Measurements from ENCODE around the gene ABR. TPM values are rescaled to one million over a fixed set of nuclear protein-coding genes. Genes with fewer than 3 reads are reported as not detected.

Gene ABR
- total and polyA plus RNA-seq, 2 of the 13 experiments (the other 11 are each of a cell fraction or from before 2014, with no cell fraction given), result 12.4 to 40.4 TPM

DNA sequence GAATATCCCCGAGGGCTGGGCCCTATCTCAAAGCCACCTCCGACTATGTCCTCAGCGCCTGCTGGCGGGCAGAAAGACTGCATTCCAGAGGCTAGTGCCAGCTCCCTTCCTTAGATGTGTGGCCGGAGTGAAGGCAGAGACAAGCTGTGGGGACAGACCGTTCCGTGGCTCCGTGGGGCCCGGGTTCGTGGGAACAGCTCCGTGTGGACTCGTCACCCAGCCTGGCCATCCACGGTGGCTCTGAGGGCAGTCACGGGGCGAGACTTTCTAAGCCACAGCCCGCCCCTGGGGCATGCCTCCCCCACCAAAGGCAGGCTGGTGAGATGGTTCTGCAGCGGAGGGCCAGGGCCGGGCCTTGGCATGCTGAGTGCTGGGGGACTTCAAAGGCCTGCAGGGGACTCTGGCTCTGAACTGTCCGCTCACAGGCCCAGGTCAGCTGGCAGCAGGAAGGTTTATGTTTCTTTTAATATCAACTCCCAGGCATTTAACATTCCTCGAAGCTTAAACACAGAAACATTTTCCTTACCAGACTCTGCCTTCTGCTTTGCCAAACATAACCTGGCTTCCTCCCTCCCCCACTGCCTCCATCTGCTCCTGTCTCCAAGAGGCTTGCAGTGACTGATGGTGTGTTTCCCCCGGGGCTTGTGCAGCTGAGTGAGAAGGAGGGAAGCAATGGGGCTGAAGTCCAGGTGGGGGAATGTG lies 132.5 kb downstream of the ABR start (continued):
- TF ChIP-seq, protein P1, sequence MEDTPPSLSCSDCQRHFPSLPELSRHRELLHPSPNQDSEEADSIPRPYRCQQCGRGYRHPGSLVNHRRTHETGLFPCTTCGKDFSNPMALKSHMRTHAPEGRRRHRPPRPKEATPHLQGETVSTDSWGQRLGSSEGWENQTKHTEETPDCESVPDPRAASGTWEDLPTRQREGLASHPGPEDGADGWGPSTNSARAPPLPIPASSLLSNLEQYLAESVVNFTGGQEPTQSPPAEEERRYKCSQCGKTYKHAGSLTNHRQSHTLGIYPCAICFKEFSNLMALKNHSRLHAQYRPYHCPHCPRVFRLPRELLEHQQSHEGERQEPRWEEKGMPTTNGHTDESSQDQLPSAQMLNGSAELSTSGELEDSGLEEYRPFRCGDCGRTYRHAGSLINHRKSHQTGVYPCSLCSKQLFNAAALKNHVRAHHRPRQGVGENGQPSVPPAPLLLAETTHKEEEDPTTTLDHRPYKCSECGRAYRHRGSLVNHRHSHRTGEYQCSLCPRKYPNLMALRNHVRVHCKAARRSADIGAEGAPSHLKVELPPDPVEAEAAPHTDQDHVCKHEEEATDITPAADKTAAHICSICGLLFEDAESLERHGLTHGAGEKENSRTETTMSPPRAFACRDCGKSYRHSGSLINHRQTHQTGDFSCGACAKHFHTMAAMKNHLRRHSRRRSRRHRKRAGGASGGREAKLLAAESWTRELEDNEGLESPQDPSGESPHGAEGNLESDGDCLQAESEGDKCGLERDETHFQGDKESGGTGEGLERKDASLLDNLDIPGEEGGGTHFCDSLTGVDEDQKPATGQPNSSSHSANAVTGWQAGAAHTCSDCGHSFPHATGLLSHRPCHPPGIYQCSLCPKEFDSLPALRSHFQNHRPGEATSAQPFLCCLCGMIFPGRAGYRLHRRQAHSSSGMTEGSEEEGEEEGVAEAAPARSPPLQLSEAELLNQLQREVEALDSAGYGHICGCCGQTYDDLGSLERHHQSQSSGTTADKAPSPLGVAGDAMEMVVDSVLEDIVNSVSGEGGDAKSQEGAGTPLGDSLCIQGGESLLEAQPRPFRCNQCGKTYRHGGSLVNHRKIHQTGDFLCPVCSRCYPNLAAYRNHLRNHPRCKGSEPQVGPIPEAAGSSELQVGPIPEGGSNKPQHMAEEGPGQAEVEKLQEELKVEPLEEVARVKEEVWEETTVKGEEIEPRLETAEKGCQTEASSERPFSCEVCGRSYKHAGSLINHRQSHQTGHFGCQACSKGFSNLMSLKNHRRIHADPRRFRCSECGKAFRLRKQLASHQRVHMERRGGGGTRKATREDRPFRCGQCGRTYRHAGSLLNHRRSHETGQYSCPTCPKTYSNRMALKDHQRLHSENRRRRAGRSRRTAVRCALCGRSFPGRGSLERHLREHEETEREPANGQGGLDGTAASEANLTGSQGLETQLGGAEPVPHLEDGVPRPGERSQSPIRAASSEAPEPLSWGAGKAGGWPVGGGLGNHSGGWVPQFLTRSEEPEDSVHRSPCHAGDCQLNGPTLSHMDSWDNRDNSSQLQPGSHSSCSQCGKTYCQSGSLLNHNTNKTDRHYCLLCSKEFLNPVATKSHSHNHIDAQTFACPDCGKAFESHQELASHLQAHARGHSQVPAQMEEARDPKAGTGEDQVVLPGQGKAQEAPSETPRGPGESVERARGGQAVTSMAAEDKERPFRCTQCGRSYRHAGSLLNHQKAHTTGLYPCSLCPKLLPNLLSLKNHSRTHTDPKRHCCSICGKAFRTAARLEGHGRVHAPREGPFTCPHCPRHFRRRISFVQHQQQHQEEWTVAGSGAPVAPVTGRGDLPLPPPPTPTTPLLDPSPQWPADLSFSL (CRISPR knock-in tag; IDR thresholded peaks at IDR 0.05), result no peak
- TF ChIP-seq, protein P2, sequence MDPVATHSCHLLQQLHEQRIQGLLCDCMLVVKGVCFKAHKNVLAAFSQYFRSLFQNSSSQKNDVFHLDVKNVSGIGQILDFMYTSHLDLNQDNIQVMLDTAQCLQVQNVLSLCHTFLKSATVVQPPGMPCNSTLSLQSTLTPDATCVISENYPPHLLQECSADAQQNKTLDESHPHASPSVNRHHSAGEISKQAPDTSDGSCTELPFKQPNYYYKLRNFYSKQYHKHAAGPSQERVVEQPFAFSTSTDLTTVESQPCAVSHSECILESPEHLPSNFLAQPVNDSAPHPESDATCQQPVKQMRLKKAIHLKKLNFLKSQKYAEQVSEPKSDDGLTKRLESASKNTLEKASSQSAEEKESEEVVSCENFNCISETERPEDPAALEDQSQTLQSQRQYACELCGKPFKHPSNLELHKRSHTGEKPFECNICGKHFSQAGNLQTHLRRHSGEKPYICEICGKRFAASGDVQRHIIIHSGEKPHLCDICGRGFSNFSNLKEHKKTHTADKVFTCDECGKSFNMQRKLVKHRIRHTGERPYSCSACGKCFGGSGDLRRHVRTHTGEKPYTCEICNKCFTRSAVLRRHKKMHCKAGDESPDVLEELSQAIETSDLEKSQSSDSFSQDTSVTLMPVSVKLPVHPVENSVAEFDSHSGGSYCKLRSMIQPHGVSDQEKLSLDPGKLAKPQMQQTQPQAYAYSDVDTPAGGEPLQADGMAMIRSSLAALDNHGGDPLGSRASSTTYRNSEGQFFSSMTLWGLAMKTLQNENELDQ (CRISPR knock-in tag; IDR thresholded peaks at IDR 0.05; ENCODE audit: borderline replicate concordance), result no peak
- TF ChIP-seq ZNF788 (CRISPR knock-in tag; IDR thresholded peaks at IDR 0.05; ENCODE audit: borderline replicate concordance), result no peak
- no peak for TF ChIP-seq ARHGAP35 (CRISPR knock-in tag; IDR thresholded peaks at IDR 0.05; ENCODE audit: borderline replicate concordance)
- no peak for TF ChIP-seq ZNF747 (CRISPR knock-in tag; IDR thresholded peaks at IDR 0.05; ENCODE audit: borderline replicate concordance)
- TF ChIP-seq GATA4 (IDR thresholded peaks at IDR 0.05; ENCODE audit: borderline replicate concordance, low read depth), result no peak
- TF ChIP-seq NFE2 (CRISPR knock-in tag; IDR thresholded peaks at IDR 0.05), result no peak
- TF ChIP-seq ZNF652 (CRISPR knock-in tag; IDR thresholded peaks at IDR 0.05; ENCODE audit: borderline replicate concordance, low read depth), result no peak
- no peak for TF ChIP-seq PHF5A (CRISPR knock-in tag; IDR thresholded peaks at IDR 0.05; ENCODE audit: low read depth, unreplicated experiment)
- TF ChIP-seq ZNF441 (CRISPR knock-in tag; IDR thresholded peaks at IDR 0.05; ENCODE audit: borderline replicate concordance), result no peak
